Iris pigment epithelial cell (primary cell): ENCODE measurements around the gene RGS9BP.
"Not testable (repeated sequence)": the region's sequence is repeated elsewhere in the genome, so short reads cannot be mapped to it uniquely, and the experiment has no call there.

Experiments used
- DNase-seq: peaks from one replicate; pipeline ENCODE4 v3.0.0-alpha.2; 2011; ENCODE audit warnings: low read depth

Gene RGS9BP

GRCh38 chr19:32695506-32695905 is 19.9 kb downstream of the RGS9BP start:
- DNase-seq, result not testable (repeated sequence)

DNA sequence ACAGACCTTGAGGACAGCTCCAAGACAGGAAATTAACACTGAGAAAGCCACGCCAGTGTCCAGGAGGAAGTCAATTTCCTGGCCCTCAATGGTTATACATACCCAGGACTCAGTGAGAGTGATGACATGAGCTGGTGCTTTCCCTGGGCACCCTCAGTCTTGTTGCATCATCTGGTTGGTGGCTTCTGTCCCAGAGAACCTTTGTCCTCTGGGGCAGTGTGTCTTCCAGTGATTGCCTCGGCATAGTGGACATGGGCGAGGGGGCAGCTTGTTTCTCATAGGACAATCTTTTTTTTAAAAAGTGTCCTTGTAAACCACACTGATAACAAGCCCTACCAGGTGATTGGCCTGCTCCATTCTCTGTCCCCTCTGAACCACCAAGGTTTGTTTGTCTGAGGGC is 21.1 kb downstream of the RGS9BP start:
- not testable (repeated sequence) for DNase-seq

GRCh38 chr19:32700129-32700528 is 24.5 kb downstream of the RGS9BP start:
- DNase-seq, result not testable (repeated sequence)

- DNase-seq, result no peak
These were observed 26.4 kb downstream of the RGS9BP start for GRCh38 chr19:32702010-32702409.

GRCh38 chr19:32704006-32704405 is 28.4 kb downstream of the RGS9BP start:
- DNase-seq, result not testable (repeated sequence)

DNA sequence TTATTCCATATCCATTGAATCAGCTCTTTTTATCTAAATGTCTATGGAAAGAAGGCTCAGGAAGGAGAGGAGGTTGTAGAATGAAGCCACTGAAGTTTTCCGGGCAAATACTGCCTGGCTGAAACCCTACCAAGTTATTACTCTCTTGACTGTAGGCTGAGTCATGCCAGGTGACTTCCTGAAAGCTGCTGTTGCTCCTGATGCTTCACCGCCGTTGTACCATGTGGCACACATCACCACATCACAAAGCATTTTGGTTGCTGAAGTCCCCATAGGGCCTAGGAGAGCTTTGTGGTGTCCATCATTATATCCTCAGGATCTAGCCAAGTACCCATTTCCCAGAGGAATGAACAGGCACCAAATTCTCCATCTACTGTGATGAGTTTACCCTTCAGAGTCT is 32.8 kb downstream of the RGS9BP start:
- no peak for DNase-seq

GRCh38 chr19:32709032-32709431 is 33.4 kb downstream of the RGS9BP start:
- DNase-seq, result no peak

GRCh38 chr19:32711747-32712146 is 36.1 kb downstream of the RGS9BP start:
- no peak for DNase-seq

- not testable (repeated sequence) for DNase-seq
These were observed 40.6 kb downstream of the RGS9BP start for GRCh38 chr19:32716203-32716602.

- no peak for DNase-seq
These were observed 41.8 kb downstream of the RGS9BP start for GRCh38 chr19:32717496-32717895.

GRCh38 chr19:32718286-32718685 is 42.6 kb downstream of the RGS9BP start:
- no peak for DNase-seq

- DNase-seq, result no peak
These were observed 44.0 kb downstream of the RGS9BP start, which contains the start of gene TDRD12 for GRCh38 chr19:32719611-32720059. TSS of gene TDRD12 (plus strand) at chr19:32719767. CDS start at chr19:32720073, 306 bp downstream.

- DNase-seq, result no peak
These were observed 44.7 kb downstream of the RGS9BP start for GRCh38 chr19:32720216-32720935.

DNA sequence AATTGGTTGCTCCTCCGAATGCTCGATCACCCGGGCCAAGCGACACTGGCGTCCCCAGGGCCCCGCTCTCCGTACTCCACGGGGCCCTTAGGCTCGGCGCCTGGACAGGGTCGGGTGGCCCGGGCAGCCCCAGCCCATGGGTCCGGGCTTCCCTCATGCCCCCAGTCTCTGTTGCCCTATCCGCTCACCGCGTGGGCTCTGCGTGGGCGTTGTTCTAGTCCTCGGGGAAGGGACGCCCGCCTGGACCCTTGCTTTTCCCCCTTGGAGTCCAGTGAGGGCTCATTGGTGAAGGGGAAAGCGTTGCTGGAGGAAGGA is 45.2 kb downstream of the RGS9BP start:
- no peak for DNase-seq
